ENCODE data around the gene YWHAG. TPM values are rescaled to one million over a fixed set of nuclear protein-coding genes. Genes with fewer than 3 reads are reported as not detected.

The YWHAG gene
- total and polyA plus RNA-seq, 2 of the 13 experiments (the other 11 are each of a cell fraction or from before 2014, with no cell fraction given) = 36.9 to 67.5 TPM

DNA sequence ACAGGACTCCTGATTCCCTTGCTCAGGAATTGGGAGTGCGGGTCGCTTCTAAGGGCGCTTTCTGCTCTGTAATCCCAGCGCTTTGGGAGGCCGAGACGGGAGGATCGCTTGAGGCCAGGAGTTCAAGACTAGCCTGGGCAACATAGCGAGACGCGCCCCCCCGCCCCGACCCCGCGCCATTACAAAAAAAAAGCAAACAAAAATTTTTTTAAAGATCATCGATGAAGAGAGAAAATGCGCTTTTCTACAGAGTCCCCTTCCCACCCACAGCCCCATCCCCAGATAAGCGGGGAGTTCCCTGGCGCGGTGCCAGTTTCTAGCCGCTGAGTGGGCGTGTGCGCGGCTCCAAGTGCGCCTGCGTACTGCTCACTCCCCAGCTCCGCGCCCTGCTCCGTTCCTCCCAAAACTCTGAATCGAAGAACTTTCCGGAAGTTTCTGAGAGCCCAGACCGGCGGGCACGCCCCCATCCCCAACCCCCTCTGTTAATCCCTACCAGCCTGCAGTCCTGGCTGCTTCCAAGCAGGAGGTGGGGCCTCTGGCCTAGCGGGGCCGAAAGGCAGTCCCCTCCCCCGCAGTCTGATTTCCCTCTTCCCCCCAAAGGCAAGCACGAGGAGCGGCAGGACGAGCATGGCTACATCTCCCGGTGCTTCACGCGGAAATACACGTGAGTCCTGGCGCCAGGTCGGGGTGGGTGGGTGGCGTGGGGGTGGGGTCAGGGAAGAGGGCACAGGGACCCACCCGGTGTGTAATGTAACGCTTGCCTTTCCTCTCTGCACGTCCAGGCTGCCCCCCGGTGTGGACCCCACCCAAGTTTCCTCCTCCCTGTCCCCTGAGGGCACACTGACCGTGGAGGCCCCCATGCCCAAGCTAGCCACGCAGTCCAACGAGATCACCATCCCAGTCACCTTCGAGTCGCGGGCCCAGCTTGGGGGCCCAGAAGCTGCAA is 55.3 kb downstream of the YWHAG start (continued):
- TF ChIP-seq ZNF275 (CRISPR knock-in tag; IDR thresholded peaks at IDR 0.05; ENCODE audit: borderline replicate concordance) = no peak
- TF ChIP-seq, protein P1, sequence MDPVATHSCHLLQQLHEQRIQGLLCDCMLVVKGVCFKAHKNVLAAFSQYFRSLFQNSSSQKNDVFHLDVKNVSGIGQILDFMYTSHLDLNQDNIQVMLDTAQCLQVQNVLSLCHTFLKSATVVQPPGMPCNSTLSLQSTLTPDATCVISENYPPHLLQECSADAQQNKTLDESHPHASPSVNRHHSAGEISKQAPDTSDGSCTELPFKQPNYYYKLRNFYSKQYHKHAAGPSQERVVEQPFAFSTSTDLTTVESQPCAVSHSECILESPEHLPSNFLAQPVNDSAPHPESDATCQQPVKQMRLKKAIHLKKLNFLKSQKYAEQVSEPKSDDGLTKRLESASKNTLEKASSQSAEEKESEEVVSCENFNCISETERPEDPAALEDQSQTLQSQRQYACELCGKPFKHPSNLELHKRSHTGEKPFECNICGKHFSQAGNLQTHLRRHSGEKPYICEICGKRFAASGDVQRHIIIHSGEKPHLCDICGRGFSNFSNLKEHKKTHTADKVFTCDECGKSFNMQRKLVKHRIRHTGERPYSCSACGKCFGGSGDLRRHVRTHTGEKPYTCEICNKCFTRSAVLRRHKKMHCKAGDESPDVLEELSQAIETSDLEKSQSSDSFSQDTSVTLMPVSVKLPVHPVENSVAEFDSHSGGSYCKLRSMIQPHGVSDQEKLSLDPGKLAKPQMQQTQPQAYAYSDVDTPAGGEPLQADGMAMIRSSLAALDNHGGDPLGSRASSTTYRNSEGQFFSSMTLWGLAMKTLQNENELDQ (CRISPR knock-in tag; IDR thresholded peaks at IDR 0.05; ENCODE audit: borderline replicate concordance) = no peak
- no peak for TF ChIP-seq MEIS1 (CRISPR knock-in tag; IDR thresholded peaks at IDR 0.05; ENCODE audit: borderline replicate concordance)
- no peak for TF ChIP-seq SNAPC5 (CRISPR knock-in tag; IDR thresholded peaks at IDR 0.05; ENCODE audit: borderline replicate concordance)
- peak; percentile 56; the same call in 1 of the 2 replicates for TF ChIP-seq MIER3 (CRISPR knock-in tag; IDR thresholded peaks at IDR 0.05; ENCODE audit: borderline replicate concordance)
- TF ChIP-seq SKI (IDR thresholded peaks at IDR 0.05; ENCODE audit: partially characterized antibody) = no peak
- TF ChIP-seq SETDB1 (CRISPR knock-in tag; IDR thresholded peaks at IDR 0.05; ENCODE audit: borderline replicate concordance) = no peak
- no peak for TF ChIP-seq FOXK1 (CRISPR knock-in tag; IDR thresholded peaks at IDR 0.05; ENCODE audit: borderline replicate concordance, low read depth)
- TF ChIP-seq MED1 (CRISPR knock-in tag; IDR thresholded peaks at IDR 0.05) = peak; percentile 47; the same call in 1 of the 2 replicates
- TF ChIP-seq, protein P2, sequence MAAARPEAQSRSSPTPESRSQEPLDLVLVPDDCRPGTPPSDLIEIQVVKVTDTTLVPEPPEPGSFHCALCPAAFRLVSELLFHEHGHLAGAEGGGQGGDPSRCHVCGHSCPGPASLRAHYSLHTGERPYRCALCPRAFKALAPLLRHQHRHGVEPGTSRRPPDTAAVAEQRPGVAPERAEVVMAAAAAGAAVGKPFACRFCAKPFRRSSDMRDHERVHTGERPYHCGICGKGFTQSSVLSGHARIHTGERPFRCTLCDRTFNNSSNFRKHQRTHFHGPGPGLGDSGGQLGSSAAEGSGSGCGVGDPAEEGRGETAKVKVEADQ (CRISPR knock-in tag; IDR thresholded peaks at IDR 0.05; ENCODE audit: borderline replicate concordance) = no peak
- TF ChIP-seq EEA1 (CRISPR knock-in tag; IDR thresholded peaks at IDR 0.05; ENCODE audit: borderline replicate concordance) = no peak
- no peak for TF ChIP-seq GPN1 (CRISPR knock-in tag; IDR thresholded peaks at IDR 0.05; ENCODE audit: borderline replicate concordance)
- 0 out of 2 replicates have a peak, but pooled peaks have one; percentile 57 for TF ChIP-seq ZNF441 (CRISPR knock-in tag; IDR thresholded peaks at IDR 0.05; ENCODE audit: borderline replicate concordance)
- TF ChIP-seq PLRG1 (conservative IDR thresholded peaks at IDR 0.05) = no peak
- TF ChIP-seq U2AF2 (IDR thresholded peaks at IDR 0.05; ENCODE audit: low read depth, low read length) = no peak
- TF ChIP-seq TRAFD1 (CRISPR knock-in tag; IDR thresholded peaks at IDR 0.05; ENCODE audit: borderline replicate concordance) = no peak
- TF ChIP-seq PAF1 (CRISPR knock-in tag; IDR thresholded peaks at IDR 0.05) = no peak
- TF ChIP-seq ZNF737 (CRISPR knock-in tag; IDR thresholded peaks at IDR 0.05; ENCODE audit: borderline replicate concordance) = no peak
- TF ChIP-seq SMAD1 (CRISPR knock-in tag; IDR thresholded peaks at IDR 0.05; ENCODE audit: borderline replicate concordance, low read depth) = no peak
- TF ChIP-seq, protein P3, sequence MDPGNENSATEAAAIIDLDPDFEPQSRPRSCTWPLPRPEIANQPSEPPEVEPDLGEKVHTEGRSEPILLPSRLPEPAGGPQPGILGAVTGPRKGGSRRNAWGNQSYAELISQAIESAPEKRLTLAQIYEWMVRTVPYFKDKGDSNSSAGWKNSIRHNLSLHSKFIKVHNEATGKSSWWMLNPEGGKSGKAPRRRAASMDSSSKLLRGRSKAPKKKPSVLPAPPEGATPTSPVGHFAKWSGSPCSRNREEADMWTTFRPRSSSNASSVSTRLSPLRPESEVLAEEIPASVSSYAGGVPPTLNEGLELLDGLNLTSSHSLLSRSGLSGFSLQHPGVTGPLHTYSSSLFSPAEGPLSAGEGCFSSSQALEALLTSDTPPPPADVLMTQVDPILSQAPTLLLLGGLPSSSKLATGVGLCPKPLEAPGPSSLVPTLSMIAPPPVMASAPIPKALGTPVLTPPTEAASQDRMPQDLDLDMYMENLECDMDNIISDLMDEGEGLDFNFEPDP (CRISPR knock-in tag; conservative IDR thresholded peaks at IDR 0.05) = no peak
